ENCODE measurements around the gene KLF14. TPM values are rescaled to one million over a fixed set of nuclear protein-coding genes. Genes with fewer than 3 reads are reported as not detected.

Gene KLF14
- total and polyA plus RNA-seq, 2 experiments from 2014 or later: 0.16 TPM; not detected in 1

- Histone ChIP-seq H4K20me1 (ENCODE audit: insufficient read depth, poor library complexity, severe bottlenecking) (no peaks in the 10 kb centered on the region), H3K36me3 (replicated peaks; ENCODE audit: insufficient read depth, low read depth) (no peaks in the 10 kb centered on the region), H3K79me2 (no peaks in the 10 kb centered on the region), H3K27me3 (no peaks in the 10 kb centered on the region), H3K27ac (no peak overlapping the region), H3K4me3 (no peak overlapping the region), H3K4me2 (no peak overlapping the region), H3K9me2 (replicated peaks; ENCODE audit: insufficient read depth) (no peaks in the 10 kb centered on the region), H3K9me3 (ENCODE audit: low read depth) (no peaks in the 10 kb centered on the region), H3K4me1 (ENCODE audit: insufficient read depth) (no peaks in the 10 kb centered on the region), H2AFZ (no peak overlapping the region)
- TF ChIP-seq EZH2 (IDR thresholded peaks at IDR 0.05; ENCODE audit: borderline replicate concordance) (no peak), CTCF (IDR thresholded peaks at IDR 0.05; ENCODE audit: poor library complexity) (no peak), EZH2phosphoT487 (IDR thresholded peaks at IDR 0.05; ENCODE audit: low read depth, severe bottlenecking, unreplicated experiment) (no peak)
- 80% methylated on average over 2 of the region's 2 CpGs for WGBS (ENCODE audit: low lambda C conversion rate, missing lambda C conversion rate)
- DNase-seq (ENCODE audit: low spot score): no peak
Measured at GRCh38 chr7:130719541-130719940, 14.5 kb downstream of the KLF14 start.

GRCh38 chr7:130712416-130712815, 21.6 kb downstream of the KLF14 start:
- Histone ChIP-seq H3K4me1 (ENCODE audit: insufficient read depth) (no peaks in the 10 kb centered on the region), H3K9me3 (ENCODE audit: low read depth) (no peaks in the 10 kb centered on the region)
- 23% methylated on average over 3 of the region's 3 CpGs for WGBS (ENCODE audit: low lambda C conversion rate, missing lambda C conversion rate)

GRCh38 chr7:130708766-130709165, 25.2 kb downstream of the KLF14 start:
- Histone ChIP-seq H3K9me3 (ENCODE audit: low read depth) (no peaks in the 10 kb centered on the region), H3K79me2 (no peaks in the 10 kb centered on the region), H3K4me1 (ENCODE audit: insufficient read depth) (no peaks in the 10 kb centered on the region), H3K9me2 (replicated peaks; ENCODE audit: insufficient read depth) (no peaks in the 10 kb centered on the region), H3K36me3 (replicated peaks; ENCODE audit: insufficient read depth, low read depth) (no peaks in the 10 kb centered on the region), H3K4me3 (no peak overlapping the region), H3K27ac (no peak overlapping the region), H4K20me1 (ENCODE audit: insufficient read depth, poor library complexity, severe bottlenecking) (no peaks in the 10 kb centered on the region), H2AFZ (no peak overlapping the region), H3K27me3 (no peaks in the 10 kb centered on the region), H3K4me2 (no peak overlapping the region)
- no peak for DNase-seq (ENCODE audit: low spot score)
- 89% methylated on average over 4 of the region's 4 CpGs for WGBS (ENCODE audit: low lambda C conversion rate, missing lambda C conversion rate)
- no peak for TF ChIP-seq EZH2phosphoT487 (IDR thresholded peaks at IDR 0.05; ENCODE audit: low read depth, severe bottlenecking, unreplicated experiment)
- no peak for TF ChIP-seq EZH2 (IDR thresholded peaks at IDR 0.05; ENCODE audit: borderline replicate concordance)
- no peak for TF ChIP-seq CTCF (IDR thresholded peaks at IDR 0.05; ENCODE audit: poor library complexity)

More at GRCh38 chr7:130712416-130712815, 21.6 kb downstream of the KLF14 start:
- Histone ChIP-seq H3K4me3 (no peak overlapping the region), H3K9me2 (replicated peaks; ENCODE audit: insufficient read depth) (no peaks in the 10 kb centered on the region), H4K20me1 (ENCODE audit: insufficient read depth, poor library complexity, severe bottlenecking) (no peaks in the 10 kb centered on the region), H2AFZ (no peak overlapping the region), H3K4me2 (no peak overlapping the region), H3K36me3 (replicated peaks; ENCODE audit: insufficient read depth, low read depth) (no peaks in the 10 kb centered on the region), H3K27me3 (no peaks in the 10 kb centered on the region), H3K79me2 (no peaks in the 10 kb centered on the region), H3K27ac (no peak overlapping the region)
- no peak for TF ChIP-seq EZH2 (IDR thresholded peaks at IDR 0.05; ENCODE audit: borderline replicate concordance)
- no peak for TF ChIP-seq CTCF (IDR thresholded peaks at IDR 0.05; ENCODE audit: poor library complexity)
- no peak for TF ChIP-seq EZH2phosphoT487 (IDR thresholded peaks at IDR 0.05; ENCODE audit: low read depth, severe bottlenecking, unreplicated experiment)
- no peak for DNase-seq (ENCODE audit: low spot score)

GRCh38 chr7:130708001-130708400, 26.0 kb downstream of the KLF14 start:
- TF ChIP-seq EZH2 (IDR thresholded peaks at IDR 0.05; ENCODE audit: borderline replicate concordance) (no peak), EZH2phosphoT487 (IDR thresholded peaks at IDR 0.05; ENCODE audit: low read depth, severe bottlenecking, unreplicated experiment) (no peak), CTCF (IDR thresholded peaks at IDR 0.05; ENCODE audit: poor library complexity) (no peak)
- 96% methylated on average over 4 of the region's 4 CpGs for WGBS (ENCODE audit: low lambda C conversion rate, missing lambda C conversion rate)

More at GRCh38 chr7:130708001-130708400, 26.0 kb downstream of the KLF14 start:
- no peaks in the 10 kb centered on the region for H3K9me3 ChIP-seq (ENCODE audit: low read depth)
- DNase-seq (ENCODE audit: low spot score): no peak
- H3K27ac ChIP-seq: no peak overlapping the region
- no peak overlapping the region for H2AFZ ChIP-seq
- H3K4me3 ChIP-seq: no peak overlapping the region
- no peak overlapping the region for H3K4me2 ChIP-seq
- H3K9me2 ChIP-seq (replicated peaks; ENCODE audit: insufficient read depth): no peaks in the 10 kb centered on the region
- H3K4me1 ChIP-seq (ENCODE audit: insufficient read depth): no peaks in the 10 kb centered on the region
- no peaks in the 10 kb centered on the region for H3K79me2 ChIP-seq
- H3K27me3 ChIP-seq: no peaks in the 10 kb centered on the region
- no peaks in the 10 kb centered on the region for H3K36me3 ChIP-seq (replicated peaks; ENCODE audit: insufficient read depth, low read depth)
- H4K20me1 ChIP-seq (ENCODE audit: insufficient read depth, poor library complexity, severe bottlenecking): no peaks in the 10 kb centered on the region
